ENCODE data around the gene RPP40. TPM values are rescaled to one million over a fixed set of nuclear protein-coding genes. Genes with fewer than 3 reads are reported as not detected.

Gene RPP40
- total RNA-seq, 1 donor from 2014 or later = not detected

- Histone ChIP-seq H3K27me3 (no peaks in the 10 kb centered on the region), H3K4me1 (no peaks in the 10 kb centered on the region), H3K36me3 (no peaks in the 10 kb centered on the region), H3K4me3 (no peak overlapping the region), H3K27ac (no peak overlapping the region), H3K9me3 (no peaks in the 10 kb centered on the region)
- no peak for DNase-seq (ENCODE audit: low spot score in 2 of 2)
- intact Hi-C loops (cut with DNase I) = no loop called here
- TF ChIP-seq CTCF (IDR thresholded peaks at IDR 0.05) = no peak
Measured at GRCh38 chr6:5045416-5045815, 41.6 kb upstream of the RPP40 start.

- H3K9me3 ChIP-seq = no peaks in the 10 kb centered on the region
- no peaks in the 10 kb centered on the region for H3K4me1 ChIP-seq
- no peak for TF ChIP-seq CTCF (IDR thresholded peaks at IDR 0.05)
- no peak overlapping the region for H3K4me3 ChIP-seq
- H3K27ac ChIP-seq = no peak overlapping the region
- no peaks in the 10 kb centered on the region for H3K36me3 ChIP-seq
- intact Hi-C loops (cut with DNase I) = no loop called here
- no peaks in the 10 kb centered on the region for H3K27me3 ChIP-seq
- DNase-seq (ENCODE audit: low spot score in 2 of 2) = no peak
Measured at GRCh38 chr6:5044866-5045265, 41.0 kb upstream of the RPP40 start.

GRCh38 chr6:5042436-5042835 lies 38.6 kb upstream of the RPP40 start:
- peak in 1 of 2 donors; percentile 9 for DNase-seq (ENCODE audit: low spot score in 2 of 2)
- Histone ChIP-seq H3K27me3 (no peaks in the 10 kb centered on the region), H3K4me1 (no peaks in the 10 kb centered on the region), H3K9me3 (no peaks in the 10 kb centered on the region), H3K4me3 (no peak overlapping the region), H3K27ac (no peak overlapping the region), H3K36me3 (no peaks in the 10 kb centered on the region)
- TF ChIP-seq CTCF (IDR thresholded peaks at IDR 0.05) = no peak
- intact Hi-C loops (cut with DNase I) = no loop called here

- Histone ChIP-seq H3K4me1 (no peaks in the 10 kb centered on the region), H3K27me3 (no peaks in the 10 kb centered on the region), H3K9me3 (no peaks in the 10 kb centered on the region), H3K4me3 (no peak overlapping the region), H3K36me3 (no peaks in the 10 kb centered on the region), H3K27ac (no peak overlapping the region)
- no peak for DNase-seq (ENCODE audit: low spot score in 2 of 2)
- TF ChIP-seq CTCF (IDR thresholded peaks at IDR 0.05) = no peak
- intact Hi-C loops (cut with DNase I) = no loop called here
Measured at GRCh38 chr6:5041955-5042354, 38.1 kb upstream of the RPP40 start.

- no peaks in the 10 kb centered on the region for H3K27me3 ChIP-seq
- H3K4me3 ChIP-seq = no peak overlapping the region
- no peaks in the 10 kb centered on the region for H3K9me3 ChIP-seq
- no peak for DNase-seq (ENCODE audit: low spot score in 2 of 2)
- H3K36me3 ChIP-seq = no peaks in the 10 kb centered on the region
- no peaks in the 10 kb centered on the region for H3K4me1 ChIP-seq
- TF ChIP-seq CTCF (IDR thresholded peaks at IDR 0.05) = no peak
- intact Hi-C loops (cut with DNase I) = no loop called here
- no peak overlapping the region for H3K27ac ChIP-seq
Measured at GRCh38 chr6:5036269-5036668, 32.4 kb upstream of the RPP40 start.

GRCh38 chr6:5034736-5035135 lies 30.9 kb upstream of the RPP40 start:
- Histone ChIP-seq H3K4me1 (no peaks in the 10 kb centered on the region), H3K27me3 (no peaks in the 10 kb centered on the region), H3K27ac (no peak overlapping the region), H3K36me3 (no peaks in the 10 kb centered on the region), H3K9me3 (no peaks in the 10 kb centered on the region), H3K4me3 (no peak overlapping the region)
- no peak for DNase-seq (ENCODE audit: low spot score in 2 of 2)
- intact Hi-C loops (cut with DNase I) = no loop called here
- no peak for TF ChIP-seq CTCF (IDR thresholded peaks at IDR 0.05)
